K562 (cell line): ENCODE results near the gene CCDC82. TPM values are rescaled to one million over a fixed set of nuclear protein-coding genes. Genes with fewer than 3 reads are reported as not detected.

Experiments used
- ARID1B ChIP-seq: fragments of 450-650 bp; IDR thresholded peaks from 2 replicates; pipeline ENCODE4 v1.6.1; 2016; ENCODE audit warnings: antibody characterized with exemption, mild to moderate bottlenecking, inconsistent platforms
- CBFA2T2 ChIP-seq: fragments of 450-650 bp; conservative IDR thresholded peaks from 2 replicates; pipeline ENCODE4 v1.6.1; 2017; ENCODE audit warnings: mild to moderate bottlenecking
- CREB3 ChIP-seq: fragments of 450-650 bp; conservative IDR thresholded peaks from 2 replicates; pipeline ENCODE4 v1.6.1; 2016; ENCODE audit warnings: missing genetic modification characterization, low read depth, mild to moderate bottlenecking, missing compliant biosample characterization, moderate library complexity
- GTF3C2 ChIP-seq: IDR thresholded peaks from 3 replicates; pipeline ENCODE4 v1.6.1; 2011; ENCODE audit warnings: borderline replicate concordance, mild to moderate bottlenecking, moderate library complexity; ENCODE audit not compliant: insufficient read length; ENCODE audit errors: extremely low read depth
- HDAC3 ChIP-seq: fragments of 450-650 bp; IDR thresholded peaks from 2 replicates; pipeline ENCODE4 v1.6.1; 2018; ENCODE audit warnings: borderline replicate concordance, mild to moderate bottlenecking, moderate library complexity; ENCODE audit not compliant: partially characterized antibody
- IRF2 ChIP-seq: sonication (generic); formaldehyde crosslinking; IDR thresholded peaks from 2 replicates; pipeline ENCODE4 v1.8.1; 2022; ENCODE audit warnings: mild to moderate bottlenecking, missing genetic modification reagents
- SREBF2 ChIP-seq: sonication (generic); formaldehyde crosslinking; IDR thresholded peaks from 2 replicates; pipeline ENCODE4 v1.4.0; 2020; ENCODE audit warnings: mild to moderate bottlenecking, missing genetic modification reagents
- STAT5B ChIP-seq: fragments of 250-450 bp; sonication (Bioruptor Pico); IDR thresholded peaks from 2 replicates; pipeline ENCODE4 v1.8.0; 2021; ENCODE audit warnings: mild to moderate bottlenecking, inconsistent platforms
- TAF7 ChIP-seq: fragments of 450-650 bp; IDR thresholded peaks from 2 replicates; pipeline ENCODE4 v1.6.1; 2016; ENCODE audit warnings: missing genetic modification characterization, missing compliant biosample characterization
- TCF7 ChIP-seq: sonication (generic); IDR thresholded peaks from 2 replicates; pipeline ENCODE4 v1.6.1; 2016; ENCODE audit warnings: antibody characterized with exemption, borderline replicate concordance
- TFAP4 ChIP-seq: sonication (generic); formaldehyde crosslinking; IDR thresholded peaks from 2 replicates; pipeline ENCODE4 v1.8.0; 2022; ENCODE audit warnings: missing genetic modification reagents, mild to moderate bottlenecking, moderate library complexity, borderline replicate concordance
- ZBTB8A ChIP-seq: fragments of 450-650 bp; IDR thresholded peaks from 2 replicates; pipeline ENCODE4 v1.6.1; 2018; ENCODE audit warnings: mild to moderate bottlenecking, moderate library complexity; ENCODE audit not compliant: partially characterized antibody
- ZNF146 ChIP-seq: IDR thresholded peaks from one replicate; pipeline ENCODE4 v1.6.1; 2018; ENCODE audit warnings: missing compliant biosample characterization; ENCODE audit not compliant: unreplicated experiment
- ZNF239 ChIP-seq: fragments of 250-450 bp; sonication (Bioruptor Pico); IDR thresholded peaks from 2 replicates; pipeline ENCODE4 v1.4.0; 2020; ENCODE audit warnings: mild to moderate bottlenecking
- ZNF263 ChIP-seq: sonication (generic); formaldehyde crosslinking; IDR thresholded peaks from 2 replicates; pipeline ENCODE4 v1.8.0; 2022; ENCODE audit warnings: mild to moderate bottlenecking, missing genetic modification reagents, borderline replicate concordance
- ZNF431 ChIP-seq: sonication (generic); formaldehyde crosslinking; IDR thresholded peaks from 2 replicates; pipeline ENCODE4 v1.8.0; 2022; ENCODE audit warnings: mild to moderate bottlenecking, missing genetic modification reagents
- ZNF507 ChIP-seq: conservative IDR thresholded peaks from 2 replicates; pipeline ENCODE4 v1.6.1; 2017; ENCODE audit warnings: missing genetic modification characterization, missing compliant biosample characterization
- ZNF518B ChIP-seq: fragments of 250-450 bp; sonication (Bioruptor Pico); IDR thresholded peaks from 2 replicates; pipeline ENCODE4 v1.5.0; 2021; ENCODE audit warnings: mild to moderate bottlenecking, moderate library complexity
- polyA plus RNA-seq, 8 experiments: library from polyadenylated mRNA; depleted of rRNA in 4 of 8; stranded (reverse) in 5 of 8; unstranded in 3 of 8; fragments of >200 nt; fragmentation: Nextera tagmentation in 2 of 8; fragmentation: Illumina TruSeq in 1 of 8; extraction: Ambion mirVana in 2 of 8; extraction: Trizol in 1 of 8; gene quantifications; 2 replicates each; pipeline versions ENCODE4 v1.2.1 to v1.2.3, GENCODE V29; 2011 to 2014; ENCODE audit warnings: inconsistent platforms in 1 of 8, missing spikeins in 1 of 8
- total RNA-seq, 7 experiments: library from RNA; depleted of rRNA in 6 of 7; stranded (reverse); fragments of >200 nt in 6 of 7; fragmentation: Illumina TruSeq in 2 of 7; extraction: Trizol in 2 of 7; gene quantifications; 2 replicates each; pipeline versions ENCODE4 v1.2.1 to v1.2.3, GENCODE V29; 2011 to 2021; ENCODE audit warnings: low replicate concordance in 1 of 7

The CCDC82 gene
- total and polyA plus RNA-seq, 9 of the 15 experiments (the other 6 are each of a cell fraction or from before 2014, with no cell fraction given): 12.5 to 51.3 (median 24.5) TPM

- no peak for TF ChIP-seq GTF3C2
- TF ChIP-seq IRF2 (CRISPR knock-in tag): no peak
- no peak for TF ChIP-seq STAT5B
- no peak for TF ChIP-seq ZNF518B (CRISPR knock-in tag)
- no peak for TF ChIP-seq ARID1B
- TF ChIP-seq HDAC3: no peak
- no peak for TF ChIP-seq CBFA2T2
- no peak for TF ChIP-seq CREB3 (tag)
- TF ChIP-seq ZBTB8A: no peak
- TF ChIP-seq ZNF263 (CRISPR knock-in tag): no peak
- TF ChIP-seq ZNF507 (tag): no peak
- no peak for TF ChIP-seq TAF7 (tag)
- no peak for TF ChIP-seq ZNF146 (CRISPR knock-in tag)
- TF ChIP-seq SREBF2 (CRISPR knock-in tag): no peak
- no peak for TF ChIP-seq ZNF431 (CRISPR knock-in tag)
- no peak for TF ChIP-seq ZNF239 (CRISPR knock-in tag)
- TF ChIP-seq TFAP4 (CRISPR knock-in tag): 0 out of 2 replicates have a peak, but pooled peaks have one; percentile 89
- no peak for TF ChIP-seq TCF7
Measured at GRCh38 chr11:96388891-96389719, 607 bp downstream of the CCDC82 start (continued).
